Measurements from ENCODE around the gene MED14. TPM values are rescaled to one million over a fixed set of nuclear protein-coding genes. Genes with fewer than 3 reads are reported as not detected.

The MED14 gene
- total and polyA plus RNA-seq, 2 of the 4 experiments (the other 2 are of a cell fraction) = 17.6 to 25.9 TPM

DNA sequence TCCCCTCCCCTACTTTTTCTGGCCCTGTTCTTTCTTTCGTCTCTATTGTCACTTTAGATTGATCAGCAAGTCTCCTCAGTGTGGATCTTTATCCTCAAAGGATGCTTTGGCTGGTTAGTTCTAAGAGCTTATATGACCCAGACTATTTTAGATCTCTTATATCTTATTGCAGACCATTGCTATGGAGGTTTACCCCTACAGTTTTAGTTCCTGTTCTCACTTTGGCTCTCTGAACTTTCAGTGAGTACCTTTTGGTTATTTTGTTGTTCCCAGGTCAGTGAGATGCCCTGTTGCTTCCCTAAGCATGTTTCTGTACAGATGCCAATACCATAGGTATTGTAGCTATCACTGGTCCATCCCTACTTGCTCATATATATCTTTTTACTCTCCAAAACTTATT, 24.0 kb upstream of the MED14 start:
- H3K14ac ChIP-seq (replicated peaks; ENCODE audit: low read depth, low read length) = no peak overlapping the region
- no peak overlapping the region for H3K56ac ChIP-seq (ENCODE audit: extremely low read depth, insufficient read depth, low read length)
- H3K27ac ChIP-seq (ENCODE audit: insufficient read depth, low read length) = no peak overlapping the region
- no peak overlapping the region for H2BK20ac ChIP-seq (ENCODE audit: low read depth, low read length)
- no peak overlapping the region for H4K91ac ChIP-seq (ENCODE audit: insufficient read depth, low read depth, low read length)
- no peak for DNase-seq
- no peak overlapping the region for H3K9ac ChIP-seq (ENCODE audit: low read depth, low read length)
- ATAC-seq (ENCODE audit: low read depth) = no peak
- H2AK9ac ChIP-seq (replicated peaks; ENCODE audit: low read depth, low read length, poor library complexity) = no peak overlapping the region
- no peak overlapping the region for H3K4me3 ChIP-seq (ENCODE audit: insufficient read depth, low read depth, low read length)
- no peak overlapping the region for H3K4me2 ChIP-seq (ENCODE audit: low read depth, low read length)
- dilution Hi-C loops (cut with HindIII; ENCODE audit: low sequenced_read_pairs, unreplicated experiment) (no loop called here), intact Hi-C loops (cut with micrococcal nuclease) (no loop called here), in situ Hi-C loops (cut with MboI; ENCODE audit: low sequenced_read_pairs) (no loop called here)
- H4K8ac ChIP-seq (ENCODE audit: low read depth in 2 of 2, low read length in 2 of 2) = no peak overlapping the region
- no peak overlapping the region for H2BK5ac ChIP-seq (ENCODE audit: low read depth, low read length, poor library complexity, severe bottlenecking)
- H4K5ac ChIP-seq (ENCODE audit: low read depth, low read length) = no peak overlapping the region
- no peaks in the 10 kb centered on the region for H4K20me1 ChIP-seq (ENCODE audit: insufficient read depth, low read length)
- no peak for TF ChIP-seq RCOR1 (IDR thresholded peaks at IDR 0.05; ENCODE audit: insufficient replicate concordance, low read length)
- no peak for TF ChIP-seq CHD1 (IDR thresholded peaks at IDR 0.05; ENCODE audit: low read depth, low read length)
- TF ChIP-seq CEBPB (IDR thresholded peaks at IDR 0.05; ENCODE audit: low read depth, low read length) = no peak
- TF ChIP-seq RFX5 (IDR thresholded peaks at IDR 0.05; ENCODE audit: low read depth, low read length) = no peak
- TF ChIP-seq, protein P1, sequence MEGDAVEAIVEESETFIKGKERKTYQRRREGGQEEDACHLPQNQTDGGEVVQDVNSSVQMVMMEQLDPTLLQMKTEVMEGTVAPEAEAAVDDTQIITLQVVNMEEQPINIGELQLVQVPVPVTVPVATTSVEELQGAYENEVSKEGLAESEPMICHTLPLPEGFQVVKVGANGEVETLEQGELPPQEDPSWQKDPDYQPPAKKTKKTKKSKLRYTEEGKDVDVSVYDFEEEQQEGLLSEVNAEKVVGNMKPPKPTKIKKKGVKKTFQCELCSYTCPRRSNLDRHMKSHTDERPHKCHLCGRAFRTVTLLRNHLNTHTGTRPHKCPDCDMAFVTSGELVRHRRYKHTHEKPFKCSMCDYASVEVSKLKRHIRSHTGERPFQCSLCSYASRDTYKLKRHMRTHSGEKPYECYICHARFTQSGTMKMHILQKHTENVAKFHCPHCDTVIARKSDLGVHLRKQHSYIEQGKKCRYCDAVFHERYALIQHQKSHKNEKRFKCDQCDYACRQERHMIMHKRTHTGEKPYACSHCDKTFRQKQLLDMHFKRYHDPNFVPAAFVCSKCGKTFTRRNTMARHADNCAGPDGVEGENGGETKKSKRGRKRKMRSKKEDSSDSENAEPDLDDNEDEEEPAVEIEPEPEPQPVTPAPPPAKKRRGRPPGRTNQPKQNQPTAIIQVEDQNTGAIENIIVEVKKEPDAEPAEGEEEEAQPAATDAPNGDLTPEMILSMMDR (conservative IDR thresholded peaks at IDR 0.05; ENCODE audit: low read depth, low read length) = no peak
- no peak for TF ChIP-seq NFE2L2 (IDR thresholded peaks at IDR 0.05; ENCODE audit: low read depth, low read length)
- TF ChIP-seq BHLHE40 (IDR thresholded peaks at IDR 0.05; ENCODE audit: low read depth, low read length) = no peak
- TF ChIP-seq MXI1 (IDR thresholded peaks at IDR 0.05; ENCODE audit: borderline replicate concordance, low read depth, low read length) = no peak
- TF ChIP-seq, protein P2, sequence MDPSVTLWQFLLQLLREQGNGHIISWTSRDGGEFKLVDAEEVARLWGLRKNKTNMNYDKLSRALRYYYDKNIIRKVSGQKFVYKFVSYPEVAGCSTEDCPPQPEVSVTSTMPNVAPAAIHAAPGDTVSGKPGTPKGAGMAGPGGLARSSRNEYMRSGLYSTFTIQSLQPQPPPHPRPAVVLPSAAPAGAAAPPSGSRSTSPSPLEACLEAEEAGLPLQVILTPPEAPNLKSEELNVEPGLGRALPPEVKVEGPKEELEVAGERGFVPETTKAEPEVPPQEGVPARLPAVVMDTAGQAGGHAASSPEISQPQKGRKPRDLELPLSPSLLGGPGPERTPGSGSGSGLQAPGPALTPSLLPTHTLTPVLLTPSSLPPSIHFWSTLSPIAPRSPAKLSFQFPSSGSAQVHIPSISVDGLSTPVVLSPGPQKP (IDR thresholded peaks at IDR 0.05; ENCODE audit: borderline replicate concordance, low read depth, low read length) = no peak
- TF ChIP-seq MAFK (IDR thresholded peaks at IDR 0.05; ENCODE audit: low read depth, low read length) = no peak
- TF ChIP-seq POLR2A (IDR thresholded peaks at IDR 0.05; ENCODE audit: low read depth, low read length) = no peak
- TF ChIP-seq SMC3 (IDR thresholded peaks at IDR 0.05; ENCODE audit: low read depth, low read length) = no peak
- no peaks in the 10 kb centered on the region for H3K9me3 ChIP-seq (ENCODE audit: control insufficient read depth, insufficient read depth, low read length)
- no peaks in the 10 kb centered on the region for H3K36me3 ChIP-seq (ENCODE audit: control insufficient read depth, insufficient read depth, low read length)
- no peaks in the 10 kb centered on the region for H3K9me1 ChIP-seq (ENCODE audit: insufficient read depth, low read length)
- no peak overlapping the region for H3K18ac ChIP-seq (ENCODE audit: low read depth, low read length)
- CTCF ChIA-PET = no interaction called here
- H3K4me1 ChIP-seq (ENCODE audit: control insufficient read depth, insufficient read depth, low read length) = peaks cover 7% of the 10 kb centered on the region
- POLR2A ChIA-PET (ENCODE audit: unreplicated experiment) = no interaction called here
- no peak overlapping the region for H3K23ac ChIP-seq (ENCODE audit: low read depth, low read length)
- no peak overlapping the region for H2AFZ ChIP-seq (replicated peaks; ENCODE audit: low read length, poor library complexity)
- H3K79me1 ChIP-seq (ENCODE audit: low read depth in 1 of 2, low read length in 2 of 2) = no peaks in the 10 kb centered on the region
- H2BK120ac ChIP-seq (ENCODE audit: low read depth, low read length) = no peak overlapping the region
- no CpG with 5 or more reads among the region's 1 CpG for WGBS, 2 experiments (ENCODE audit: extremely low coverage in 2 of 2, insufficient read length in 1 of 2)
- no peak overlapping the region for H3K4ac ChIP-seq (ENCODE audit: low read depth, low read length)
- H2AK5ac ChIP-seq (ENCODE audit: low read depth, low read length) = no peak overlapping the region
- no peak overlapping the region for H2BK15ac ChIP-seq (ENCODE audit: low read depth, low read length)
- peaks cover 5% of the 10 kb centered on the region for H3K27me3 ChIP-seq (ENCODE audit: control insufficient read depth, insufficient read depth, low read length)
- no TSS peak for BruUV-seq (replicated peaks)

All from IMR-90 (cell line).